ENCODE measurements around the gene SV2B. TPM values are rescaled to one million over a fixed set of nuclear protein-coding genes. Genes with fewer than 3 reads are reported as not detected.

The SV2B gene
- polyA plus RNA-seq, 2 of the 4 experiments (the other 2 are of a cell fraction) = 0.05 TPM; not detected in 1

DNA sequence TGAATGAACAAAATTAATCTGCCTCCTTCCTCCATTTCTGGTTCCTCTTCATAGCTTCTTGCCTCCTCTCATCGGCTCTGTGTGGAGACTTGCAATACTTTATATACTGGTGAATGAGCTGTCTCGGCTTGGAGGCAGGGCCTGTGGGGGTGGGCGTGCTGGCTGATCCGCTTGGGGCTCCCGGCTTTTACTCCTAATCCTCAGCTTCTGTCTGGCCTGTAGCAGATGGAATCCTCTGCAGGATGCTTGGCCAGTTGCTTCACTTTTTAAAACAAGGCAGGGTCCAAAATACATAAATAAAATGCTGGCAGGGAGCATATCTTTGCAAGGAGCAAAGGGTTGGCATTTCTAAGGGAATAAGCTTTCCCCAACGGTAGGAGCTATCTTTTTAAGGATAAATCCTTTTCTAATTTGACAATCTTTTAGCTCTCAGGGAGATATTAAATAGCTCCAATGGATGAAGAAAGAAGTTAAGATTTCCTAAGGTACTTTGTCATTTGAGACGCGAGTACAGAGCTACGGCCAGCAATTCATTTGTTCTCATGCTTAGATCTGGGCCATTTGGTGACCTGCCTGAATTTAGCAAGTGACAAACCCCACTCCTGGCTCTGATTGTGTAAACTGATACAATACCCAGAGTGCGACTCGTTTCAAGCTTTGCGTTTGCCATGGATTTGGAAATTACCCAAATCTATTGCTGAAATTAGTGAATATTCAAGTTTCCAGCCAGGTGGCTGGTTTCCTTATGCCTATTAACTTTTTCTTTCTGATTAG, 18.9 kb downstream of the SV2B start:
- H3K9me3 ChIP-seq = no peaks in the 10 kb centered on the region
- no peak for DNase-seq (ENCODE audit: low read depth in 1 of 2, low spot score in 1 of 2)
- no peak overlapping the region for H3K4me2 ChIP-seq
- ChIA-PET CTCF (interaction anchor here (0.9 to 1.3 kb wide), 3 partner anchors 8 to 960 kb away, joined by 3 to 4 read pairs (median 3); no protein-coding TSS in a partner anchor), POLR2A (no interaction called here)
- WGBS (ENCODE audit: missing lambda C conversion rate) = 32% methylated on average over 12 of the region's 12 CpGs
- H3K27ac ChIP-seq = no peak overlapping the region
- ATAC-seq = no peak
- TF ChIP-seq RAD21 (conservative IDR thresholded peaks at IDR 0.05 in 1 of 2, IDR thresholded peaks at IDR 0.05 in 1 of 2) = no peak
- TF ChIP-seq, protein P1, sequence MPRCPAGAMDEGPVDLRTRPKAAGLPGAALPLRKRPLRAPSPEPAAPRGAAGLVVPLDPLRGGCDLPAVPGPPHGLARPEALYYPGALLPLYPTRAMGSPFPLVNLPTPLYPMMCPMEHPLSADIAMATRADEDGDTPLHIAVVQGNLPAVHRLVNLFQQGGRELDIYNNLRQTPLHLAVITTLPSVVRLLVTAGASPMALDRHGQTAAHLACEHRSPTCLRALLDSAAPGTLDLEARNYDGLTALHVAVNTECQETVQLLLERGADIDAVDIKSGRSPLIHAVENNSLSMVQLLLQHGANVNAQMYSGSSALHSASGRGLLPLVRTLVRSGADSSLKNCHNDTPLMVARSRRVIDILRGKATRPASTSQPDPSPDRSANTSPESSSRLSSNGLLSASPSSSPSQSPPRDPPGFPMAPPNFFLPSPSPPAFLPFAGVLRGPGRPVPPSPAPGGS (IDR thresholded peaks at IDR 0.05) = no peak
- TF ChIP-seq GATA3 (IDR thresholded peaks at IDR 0.05; ENCODE audit: borderline replicate concordance) = no peak
- TF ChIP-seq FOXS1 (CRISPR knock-in tag; IDR thresholded peaks at IDR 0.05) = no peak
- TF ChIP-seq, protein P2, sequence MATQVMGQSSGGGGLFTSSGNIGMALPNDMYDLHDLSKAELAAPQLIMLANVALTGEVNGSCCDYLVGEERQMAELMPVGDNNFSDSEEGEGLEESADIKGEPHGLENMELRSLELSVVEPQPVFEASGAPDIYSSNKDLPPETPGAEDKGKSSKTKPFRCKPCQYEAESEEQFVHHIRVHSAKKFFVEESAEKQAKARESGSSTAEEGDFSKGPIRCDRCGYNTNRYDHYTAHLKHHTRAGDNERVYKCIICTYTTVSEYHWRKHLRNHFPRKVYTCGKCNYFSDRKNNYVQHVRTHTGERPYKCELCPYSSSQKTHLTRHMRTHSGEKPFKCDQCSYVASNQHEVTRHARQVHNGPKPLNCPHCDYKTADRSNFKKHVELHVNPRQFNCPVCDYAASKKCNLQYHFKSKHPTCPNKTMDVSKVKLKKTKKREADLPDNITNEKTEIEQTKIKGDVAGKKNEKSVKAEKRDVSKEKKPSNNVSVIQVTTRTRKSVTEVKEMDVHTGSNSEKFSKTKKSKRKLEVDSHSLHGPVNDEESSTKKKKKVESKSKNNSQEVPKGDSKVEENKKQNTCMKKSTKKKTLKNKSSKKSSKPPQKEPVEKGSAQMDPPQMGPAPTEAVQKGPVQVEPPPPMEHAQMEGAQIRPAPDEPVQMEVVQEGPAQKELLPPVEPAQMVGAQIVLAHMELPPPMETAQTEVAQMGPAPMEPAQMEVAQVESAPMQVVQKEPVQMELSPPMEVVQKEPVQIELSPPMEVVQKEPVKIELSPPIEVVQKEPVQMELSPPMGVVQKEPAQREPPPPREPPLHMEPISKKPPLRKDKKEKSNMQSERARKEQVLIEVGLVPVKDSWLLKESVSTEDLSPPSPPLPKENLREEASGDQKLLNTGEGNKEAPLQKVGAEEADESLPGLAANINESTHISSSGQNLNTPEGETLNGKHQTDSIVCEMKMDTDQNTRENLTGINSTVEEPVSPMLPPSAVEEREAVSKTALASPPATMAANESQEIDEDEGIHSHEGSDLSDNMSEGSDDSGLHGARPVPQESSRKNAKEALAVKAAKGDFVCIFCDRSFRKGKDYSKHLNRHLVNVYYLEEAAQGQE (IDR thresholded peaks at IDR 0.05) = no peak
- TF ChIP-seq, protein P3, sequence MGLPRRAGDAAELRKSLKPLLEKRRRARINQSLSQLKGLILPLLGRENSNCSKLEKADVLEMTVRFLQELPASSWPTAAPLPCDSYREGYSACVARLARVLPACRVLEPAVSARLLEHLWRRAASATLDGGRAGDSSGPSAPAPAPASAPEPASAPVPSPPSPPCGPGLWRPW (IDR thresholded peaks at IDR 0.05) = no peak
- TF ChIP-seq CHD2 (IDR thresholded peaks at IDR 0.05; ENCODE audit: low read length, partially characterized antibody) = no peak
- TF ChIP-seq, protein P4, sequence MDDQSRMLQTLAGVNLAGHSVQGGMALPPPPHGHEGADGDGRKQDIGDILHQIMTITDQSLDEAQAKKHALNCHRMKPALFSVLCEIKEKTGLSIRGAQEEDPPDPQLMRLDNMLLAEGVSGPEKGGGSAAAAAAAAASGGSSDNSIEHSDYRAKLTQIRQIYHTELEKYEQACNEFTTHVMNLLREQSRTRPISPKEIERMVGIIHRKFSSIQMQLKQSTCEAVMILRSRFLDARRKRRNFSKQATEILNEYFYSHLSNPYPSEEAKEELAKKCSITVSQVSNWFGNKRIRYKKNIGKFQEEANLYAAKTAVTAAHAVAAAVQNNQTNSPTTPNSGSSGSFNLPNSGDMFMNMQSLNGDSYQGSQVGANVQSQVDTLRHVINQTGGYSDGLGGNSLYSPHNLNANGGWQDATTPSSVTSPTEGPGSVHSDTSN (IDR thresholded peaks at IDR 0.05) = no peak
- TF ChIP-seq CBX2 (IDR thresholded peaks at IDR 0.05; ENCODE audit: borderline replicate concordance, low read depth) = no peak
- no peak for TF ChIP-seq HOXA7 (CRISPR knock-in tag; IDR thresholded peaks at IDR 0.05)
- TF ChIP-seq MAFK (IDR thresholded peaks at IDR 0.05; ENCODE audit: partially characterized antibody) = no peak
- TF ChIP-seq, protein P5, sequence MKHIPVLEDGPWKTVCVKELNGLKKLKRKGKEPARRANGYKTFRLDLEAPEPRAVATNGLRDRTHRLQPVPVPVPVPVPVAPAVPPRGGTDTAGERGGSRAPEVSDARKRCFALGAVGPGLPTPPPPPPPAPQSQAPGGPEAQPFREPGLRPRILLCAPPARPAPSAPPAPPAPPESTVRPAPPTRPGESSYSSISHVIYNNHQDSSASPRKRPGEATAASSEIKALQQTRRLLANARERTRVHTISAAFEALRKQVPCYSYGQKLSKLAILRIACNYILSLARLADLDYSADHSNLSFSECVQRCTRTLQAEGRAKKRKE (CRISPR knock-in tag; IDR thresholded peaks at IDR 0.05; ENCODE audit: low read depth) = no peak
- no peak for TF ChIP-seq HDAC2 (IDR thresholded peaks at IDR 0.05)
- no peak for TF ChIP-seq KDM1A (IDR thresholded peaks at IDR 0.05; ENCODE audit: low read depth)
- TF ChIP-seq MYC (IDR thresholded peaks at IDR 0.05; ENCODE audit: borderline replicate concordance, low read length) = no peak
- TF ChIP-seq FOSL2 (IDR thresholded peaks at IDR 0.05) = no peak
- TF ChIP-seq FOSL2 (CRISPR knock-in tag; IDR thresholded peaks at IDR 0.05) = no peak
- TF ChIP-seq FOSB (CRISPR knock-in tag; IDR thresholded peaks at IDR 0.05) = no peak
- TF ChIP-seq HEYL (CRISPR knock-in tag; IDR thresholded peaks at IDR 0.05) = no peak
- TF ChIP-seq, protein P6, sequence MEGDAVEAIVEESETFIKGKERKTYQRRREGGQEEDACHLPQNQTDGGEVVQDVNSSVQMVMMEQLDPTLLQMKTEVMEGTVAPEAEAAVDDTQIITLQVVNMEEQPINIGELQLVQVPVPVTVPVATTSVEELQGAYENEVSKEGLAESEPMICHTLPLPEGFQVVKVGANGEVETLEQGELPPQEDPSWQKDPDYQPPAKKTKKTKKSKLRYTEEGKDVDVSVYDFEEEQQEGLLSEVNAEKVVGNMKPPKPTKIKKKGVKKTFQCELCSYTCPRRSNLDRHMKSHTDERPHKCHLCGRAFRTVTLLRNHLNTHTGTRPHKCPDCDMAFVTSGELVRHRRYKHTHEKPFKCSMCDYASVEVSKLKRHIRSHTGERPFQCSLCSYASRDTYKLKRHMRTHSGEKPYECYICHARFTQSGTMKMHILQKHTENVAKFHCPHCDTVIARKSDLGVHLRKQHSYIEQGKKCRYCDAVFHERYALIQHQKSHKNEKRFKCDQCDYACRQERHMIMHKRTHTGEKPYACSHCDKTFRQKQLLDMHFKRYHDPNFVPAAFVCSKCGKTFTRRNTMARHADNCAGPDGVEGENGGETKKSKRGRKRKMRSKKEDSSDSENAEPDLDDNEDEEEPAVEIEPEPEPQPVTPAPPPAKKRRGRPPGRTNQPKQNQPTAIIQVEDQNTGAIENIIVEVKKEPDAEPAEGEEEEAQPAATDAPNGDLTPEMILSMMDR (IDR thresholded peaks at IDR 0.05) = no peak
- H3K4me1 ChIP-seq = no peaks in the 10 kb centered on the region
- no peak for FAIRE-seq
- H3K4me3 ChIP-seq = no peak overlapping the region
